ENCODE measurements around the gene ZNF738.
"Not testable (repeated sequence)": the region's sequence is repeated elsewhere in the genome, so short reads cannot be mapped to it uniquely, and the experiment has no call there.

GRCh38 chr19:21344841-21345240 lies 14.0 kb upstream of the ZNF738 start:
- TF ChIP-seq NFXL1 (IDR thresholded peaks at IDR 0.05; ENCODE audit: borderline replicate concordance); RCOR1 (conservative IDR thresholded peaks at IDR 0.05; ENCODE audit: low read depth, low read length); POLR2A (IDR thresholded peaks at IDR 0.05; ENCODE audit: low read depth, low read length); MYB (IDR thresholded peaks at IDR 0.05; ENCODE audit: borderline replicate concordance, low read depth, low read length); KAT2A (conservative IDR thresholded peaks at IDR 0.05; ENCODE audit: control insufficient read depth, low read depth, low read length); ZNF217 (IDR thresholded peaks at IDR 0.05); ATF2 (IDR thresholded peaks at IDR 0.05; ENCODE audit: low read length); TAF1 (IDR thresholded peaks at IDR 0.05; ENCODE audit: borderline replicate concordance, low read depth, low read length); EP300 (IDR thresholded peaks at IDR 0.05; ENCODE audit: borderline replicate concordance in 1 of 2, control insufficient read depth in 1 of 2, low read depth in 2 of 2, low read length in 2 of 2); CTCF (IDR thresholded peaks at IDR 0.05 in 2 of 3, conservative IDR thresholded peaks at IDR 0.05 in 1 of 3; ENCODE audit: control insufficient read depth in 2 of 3, extremely low read depth in 1 of 3, insufficient read depth in 1 of 3, low read depth in 3 of 3, low read length in 3 of 3); POLR2AphosphoS5 (IDR thresholded peaks at IDR 0.05; ENCODE audit: low read length); SIN3A (IDR thresholded peaks at IDR 0.05; ENCODE audit: low read depth, low read length); REST (IDR thresholded peaks at IDR 0.05; ENCODE audit: low read depth, low read length); RAD21 (IDR thresholded peaks at IDR 0.05; ENCODE audit: insufficient read depth, low read depth, low read length): not testable (repeated sequence)
